Measurements from ENCODE around the gene GDNF.
"Not testable (repeated sequence)": the region's sequence is repeated elsewhere in the genome, so short reads cannot be mapped to it uniquely, and the experiment has no call there.

Gene GDNF, protein sequence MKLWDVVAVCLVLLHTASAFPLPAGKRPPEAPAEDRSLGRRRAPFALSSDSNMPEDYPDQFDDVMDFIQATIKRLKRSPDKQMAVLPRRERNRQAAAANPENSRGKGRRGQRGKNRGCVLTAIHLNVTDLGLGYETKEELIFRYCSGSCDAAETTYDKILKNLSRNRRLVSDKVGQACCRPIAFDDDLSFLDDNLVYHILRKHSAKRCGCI

DNA sequence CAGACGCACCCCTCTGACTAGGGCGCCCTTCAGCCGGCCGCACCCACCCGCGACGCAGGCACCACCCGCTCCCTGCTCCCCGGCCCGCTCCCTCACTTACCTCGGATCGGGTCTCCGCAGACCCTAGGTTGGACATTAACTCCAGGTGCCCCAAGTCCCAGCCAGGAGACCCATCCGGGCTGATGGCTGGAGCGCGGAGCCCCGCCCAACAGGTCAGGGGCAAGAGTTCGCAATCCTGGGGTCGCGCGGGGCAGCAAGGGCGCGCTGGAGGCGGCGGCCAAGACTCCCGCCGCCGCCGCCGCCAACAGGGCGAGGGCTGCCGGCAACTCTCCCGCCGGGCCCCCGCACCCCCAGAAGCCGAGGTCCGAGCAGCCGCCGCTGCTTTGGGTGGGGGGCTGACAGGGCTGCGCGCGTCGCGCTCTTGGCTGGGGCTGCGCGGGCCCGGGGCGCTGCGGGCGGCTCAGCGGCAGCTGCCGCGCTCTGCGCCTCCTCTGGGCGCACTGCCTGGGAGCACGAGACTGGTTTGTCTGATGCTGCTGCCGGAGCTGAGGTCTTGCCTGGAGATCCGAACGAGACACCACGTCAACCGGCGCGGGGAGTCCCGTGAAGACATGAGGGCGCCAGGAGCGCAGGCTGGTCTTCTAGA, at the start of gene GDNF:
Gene GDNF, minus strand, starts transcription at position 635 of the 646 bp plus-strand sequence. CDS start 5,245 bp downstream, outside the sequence.
- peak; percentile 72 for DNase-seq

DNA sequence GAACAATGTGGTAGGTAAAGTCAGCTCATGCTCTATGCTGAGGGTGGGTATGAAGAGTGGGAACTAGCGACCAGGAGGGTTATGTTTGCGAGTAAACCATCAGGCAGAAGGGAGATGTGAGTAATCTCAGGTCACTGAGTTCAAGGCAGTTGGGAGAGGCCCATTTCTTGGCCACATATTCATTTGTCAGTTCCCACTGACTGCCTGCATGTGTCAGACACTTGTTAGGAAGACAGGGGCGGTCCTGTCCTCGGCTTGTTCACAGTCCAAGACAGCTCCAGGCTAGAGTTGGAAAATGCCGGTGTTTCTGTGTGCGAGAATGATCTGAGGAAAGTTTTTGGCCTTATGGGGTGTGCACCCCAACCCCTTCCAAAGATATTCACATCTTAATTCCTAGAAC, 48.6 kb upstream of the GDNF start:
- peak; percentile 31 for DNase-seq

DNA sequence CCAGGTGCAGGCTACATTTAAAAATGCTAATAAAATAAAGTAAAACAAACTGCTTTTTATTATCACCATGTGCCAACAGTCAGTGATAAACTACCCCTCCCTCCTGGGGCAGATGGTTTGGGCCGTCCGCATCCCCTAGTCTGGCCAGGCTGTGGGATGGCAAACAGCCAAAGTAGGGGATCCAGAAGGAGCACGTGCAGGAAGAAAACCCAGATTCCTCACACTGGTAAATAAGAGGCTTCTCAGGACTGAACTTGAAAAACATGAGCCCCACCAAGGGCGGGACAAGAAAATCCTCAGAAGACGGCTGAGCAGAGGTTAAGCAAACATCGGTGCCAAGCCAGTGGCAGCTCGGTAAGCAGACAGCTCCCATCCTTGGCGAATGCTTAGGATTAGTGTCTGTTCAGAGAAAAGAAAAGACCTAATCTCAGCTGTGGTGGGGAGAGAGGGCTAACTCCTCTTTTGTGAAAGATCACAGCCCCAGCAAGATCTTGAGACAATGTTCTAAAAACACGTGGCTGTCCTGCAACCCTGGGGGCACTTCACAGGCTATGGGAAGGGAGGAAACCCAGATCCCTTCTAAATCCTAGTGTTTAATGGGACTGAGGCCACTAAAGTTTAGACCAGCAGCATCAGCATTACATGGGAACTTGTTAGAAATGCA, 46.5 kb upstream of the GDNF start:
- DNase-seq, result no peak

DNA sequence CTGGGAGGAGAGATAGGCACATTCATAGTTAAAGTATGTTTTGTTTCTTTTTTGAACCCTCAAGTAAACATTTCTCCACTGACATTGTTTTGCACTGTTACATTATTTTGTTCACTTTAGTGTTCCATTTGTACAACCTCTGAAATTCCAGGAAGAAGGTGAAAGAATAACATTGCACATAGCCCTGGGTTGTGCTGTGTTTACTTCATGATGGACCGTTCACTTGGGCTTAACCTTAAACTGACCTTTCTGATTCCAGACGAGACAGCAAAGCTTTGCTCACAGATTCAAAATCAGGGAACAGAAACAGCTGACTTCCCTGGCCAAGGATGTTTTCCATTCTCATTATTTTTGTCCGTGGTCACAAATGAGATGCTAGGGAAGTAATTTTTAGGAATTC, 42.8 kb upstream of the GDNF start:
- DNase-seq, result no peak

DNA sequence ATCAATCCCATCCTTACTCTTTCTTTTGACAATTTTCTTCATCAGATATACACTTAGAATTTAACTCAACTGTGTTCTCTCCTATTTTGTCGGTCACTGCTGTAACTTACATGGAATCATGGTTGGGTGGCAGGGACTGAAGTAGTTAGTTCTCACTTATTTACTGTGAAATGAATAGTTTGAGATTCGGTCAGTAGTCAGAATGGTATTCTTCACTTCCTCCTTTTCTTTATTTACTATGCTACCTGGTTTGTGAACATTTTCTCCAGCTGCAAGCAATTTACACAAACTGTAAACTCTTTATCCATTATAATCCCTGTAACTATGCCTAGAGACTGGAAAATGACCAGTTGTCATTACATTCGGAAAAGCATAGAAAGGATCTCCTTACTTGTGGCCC, 41.5 kb upstream of the GDNF start:
- no peak for DNase-seq

DNA sequence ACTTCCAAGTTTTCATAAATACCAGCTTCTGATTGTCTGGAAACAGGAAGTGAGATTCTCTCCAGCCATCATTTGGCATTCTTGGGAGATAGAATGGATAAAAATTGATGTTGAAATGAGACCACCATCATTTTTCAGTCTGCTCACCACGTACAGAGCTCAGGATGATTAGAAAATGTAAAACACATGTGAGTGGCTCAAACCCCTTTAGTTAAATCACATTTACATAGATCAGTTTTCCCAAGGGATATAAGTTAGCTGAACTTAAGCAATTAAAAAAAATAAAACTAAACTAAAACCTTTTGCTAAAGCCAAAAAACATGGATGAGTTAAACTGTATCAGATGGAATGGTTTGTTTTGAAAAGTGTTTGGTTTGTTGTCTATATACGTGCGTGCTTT, 37.1 kb upstream of the GDNF start:
- DNase-seq, result peak; percentile 77

DNA sequence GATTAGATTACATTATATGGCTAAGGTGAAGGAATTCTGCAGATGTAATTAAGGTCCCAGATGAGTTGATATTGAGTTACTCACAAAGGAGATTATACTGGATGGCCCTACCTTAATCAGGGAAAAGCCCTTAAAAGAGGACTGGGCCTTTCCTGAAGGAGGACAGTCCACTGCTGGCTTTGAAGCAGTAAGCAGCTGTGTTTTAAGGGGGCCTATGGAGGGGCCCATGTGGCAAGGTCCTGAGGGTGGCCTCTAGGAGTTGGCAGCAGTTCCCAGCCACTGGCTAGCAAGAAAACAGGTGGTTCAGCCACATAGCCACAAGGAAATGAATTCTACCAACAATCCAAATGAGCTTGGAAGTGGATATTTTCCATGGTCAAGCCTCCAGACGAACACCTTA, 36.4 kb upstream of the GDNF start:
- no peak for DNase-seq

DNA sequence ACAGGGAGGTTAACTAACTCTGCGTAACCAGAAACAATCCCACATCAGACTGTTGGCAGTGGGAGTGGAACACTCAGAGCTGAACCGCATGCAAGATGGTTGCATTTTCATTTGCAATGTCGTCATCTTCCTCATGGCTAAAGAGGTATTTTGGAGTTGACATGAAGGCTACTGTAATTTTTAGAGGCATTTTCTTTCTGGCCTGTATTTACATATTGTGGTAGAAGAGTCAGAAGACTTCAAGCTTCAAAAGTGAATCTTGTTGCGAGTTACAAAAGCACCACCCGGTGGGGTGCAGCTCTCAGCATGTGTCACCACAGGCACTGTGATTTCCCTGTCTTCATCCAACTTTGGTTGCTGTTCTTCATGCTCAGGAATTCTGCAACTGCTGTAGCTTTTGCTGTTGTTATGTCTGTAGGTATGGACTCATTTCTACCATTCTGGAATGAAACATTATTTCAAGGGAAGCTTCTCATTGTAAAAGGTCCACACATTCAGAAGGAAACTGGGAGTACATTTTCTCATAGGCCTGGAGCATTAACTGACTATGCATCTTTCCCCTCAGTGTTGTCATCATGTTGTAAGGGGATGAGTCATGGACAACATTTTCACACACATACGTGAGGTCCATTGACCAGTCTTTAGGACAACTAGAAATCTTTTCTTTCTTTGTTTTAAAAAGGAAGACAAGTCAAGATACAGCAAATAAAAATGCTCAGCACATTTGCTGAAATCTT, 35.4 kb upstream of the GDNF start:
- DNase-seq, result peak; percentile 83

DNA sequence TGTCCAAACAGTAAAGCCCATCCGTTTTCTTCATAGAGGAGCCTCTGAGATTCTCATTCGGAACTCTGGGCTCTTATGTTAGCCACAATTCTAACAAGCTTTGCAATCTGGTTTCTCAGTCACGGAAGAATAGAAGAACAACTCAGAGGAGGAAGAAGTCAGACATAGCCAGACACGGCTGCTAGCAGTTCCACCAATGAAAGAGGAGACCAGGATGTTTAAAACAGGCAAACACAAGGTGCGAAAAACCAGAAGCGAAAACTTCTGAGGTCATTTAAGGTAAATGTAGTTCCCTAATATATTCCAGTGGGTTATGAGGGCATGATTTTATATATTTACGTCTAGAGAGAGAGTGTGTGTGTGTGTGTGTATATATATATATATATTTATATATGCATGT, 34.1 kb upstream of the GDNF start:
- no peak for DNase-seq

DNA sequence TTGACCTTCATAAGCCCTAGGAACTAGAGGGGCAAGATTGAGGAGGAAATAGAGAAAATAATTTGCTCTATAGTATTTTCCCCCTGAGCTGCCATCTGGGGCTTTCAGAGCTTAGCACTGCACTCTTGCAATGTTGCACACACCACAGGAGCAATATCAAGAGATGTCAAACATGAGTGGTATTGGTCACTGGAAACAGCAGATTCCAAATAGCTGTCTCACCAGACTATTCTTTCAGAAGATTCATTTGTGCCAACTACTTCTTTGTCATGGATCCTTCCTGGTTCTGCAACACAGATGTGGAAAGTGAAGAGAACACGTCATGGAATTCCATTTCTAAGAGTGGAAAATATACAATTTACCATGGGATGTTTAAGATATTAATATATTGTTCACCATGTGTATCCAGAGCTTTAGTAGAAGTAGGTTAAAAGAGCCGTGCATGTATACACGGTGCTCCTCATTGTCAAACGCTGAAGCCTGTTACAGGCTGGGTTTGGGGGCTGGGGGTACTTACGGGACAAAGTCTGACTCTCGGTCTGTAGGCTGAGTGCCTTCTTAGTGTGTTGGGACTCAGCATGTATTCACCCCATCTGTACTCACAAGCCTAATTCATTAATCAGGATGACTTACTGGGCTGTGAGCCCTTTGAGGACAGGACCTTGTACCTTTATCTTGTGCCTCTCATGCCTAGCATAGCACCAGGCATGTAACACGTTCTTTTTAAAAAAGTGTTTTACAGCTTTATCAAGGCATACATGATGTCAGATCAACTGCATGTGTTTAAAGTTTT, 31.4 kb upstream of the GDNF start:
- peak; percentile 92 for DNase-seq

DNA sequence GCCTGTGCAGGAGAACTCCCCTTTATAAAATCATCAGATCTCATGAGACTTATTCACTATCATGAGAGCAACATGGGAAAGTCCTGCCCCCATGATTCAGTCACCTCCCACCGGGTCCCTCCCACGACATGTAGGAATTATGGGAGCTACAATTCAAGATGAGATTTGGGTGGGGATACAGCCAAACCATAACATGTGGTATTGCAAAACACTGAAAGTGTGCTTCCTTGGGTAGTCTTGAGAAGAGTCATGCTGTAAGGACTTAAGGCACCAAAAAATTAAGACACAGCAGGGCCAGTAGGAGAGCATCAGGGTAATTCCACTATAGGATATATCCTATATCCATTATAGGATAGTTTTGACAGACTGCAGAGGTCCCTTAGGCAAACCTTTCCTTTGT, 29.4 kb upstream of the GDNF start:
- DNase-seq, result peak; percentile 54

DNA sequence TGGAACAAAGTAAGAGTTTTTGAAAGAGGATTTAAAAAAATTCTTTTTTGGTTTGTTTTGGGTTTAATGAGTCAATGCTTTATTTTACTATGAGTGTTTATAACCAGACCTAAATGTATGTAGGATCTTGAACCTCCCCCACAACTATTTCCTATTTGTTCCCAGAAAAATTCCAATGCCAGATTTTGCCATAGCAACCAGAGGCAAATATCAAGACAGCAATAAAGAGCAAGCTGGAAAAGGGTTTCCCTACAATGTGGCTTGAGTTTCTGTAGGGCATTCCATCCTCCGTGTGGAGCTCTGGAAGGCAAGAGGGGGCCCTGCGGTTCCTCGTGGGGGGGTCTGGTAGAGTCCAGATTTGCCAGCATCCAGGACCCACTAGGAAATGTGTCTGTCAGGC, 27.8 kb upstream of the GDNF start:
- DNase-seq, result peak; percentile 90

DNA sequence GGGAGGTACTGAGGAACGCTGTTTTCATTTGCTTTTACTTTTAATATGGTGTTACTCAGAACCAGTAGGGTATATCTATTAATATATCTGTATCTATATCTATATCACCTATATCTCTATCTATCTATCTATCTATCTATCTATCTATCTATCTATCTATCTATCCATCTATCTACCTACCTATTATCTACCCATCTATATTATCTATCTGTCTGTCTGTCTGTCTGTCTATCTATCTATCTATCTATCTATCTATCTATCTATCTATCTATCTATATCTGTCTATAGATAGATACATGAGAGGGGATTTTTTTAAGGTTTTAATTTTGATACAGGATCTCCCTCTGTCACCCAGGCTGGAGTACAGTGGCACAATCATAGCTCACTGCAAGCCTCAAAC, 23.1 kb upstream of the GDNF start:
- not testable (repeated sequence) for DNase-seq

DNA sequence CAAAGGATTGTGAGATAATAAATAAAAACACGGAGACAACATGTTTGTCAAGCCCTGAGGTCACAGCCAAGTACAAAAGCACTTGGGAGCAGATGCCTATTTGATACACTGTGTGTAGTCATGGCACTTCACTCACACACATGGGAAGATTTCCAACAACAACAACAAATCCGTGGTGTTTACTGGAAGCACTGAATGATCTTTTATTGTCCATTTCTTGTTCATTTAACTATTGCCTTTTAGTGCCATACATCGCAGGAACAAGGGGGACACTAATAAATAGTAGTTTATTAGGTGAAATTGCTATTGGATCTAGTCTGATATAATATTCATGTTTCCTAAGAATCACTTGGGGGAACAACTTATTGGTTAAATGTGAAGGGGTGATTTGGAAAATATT, 20.4 kb upstream of the GDNF start:
- DNase-seq, result no peak

DNA sequence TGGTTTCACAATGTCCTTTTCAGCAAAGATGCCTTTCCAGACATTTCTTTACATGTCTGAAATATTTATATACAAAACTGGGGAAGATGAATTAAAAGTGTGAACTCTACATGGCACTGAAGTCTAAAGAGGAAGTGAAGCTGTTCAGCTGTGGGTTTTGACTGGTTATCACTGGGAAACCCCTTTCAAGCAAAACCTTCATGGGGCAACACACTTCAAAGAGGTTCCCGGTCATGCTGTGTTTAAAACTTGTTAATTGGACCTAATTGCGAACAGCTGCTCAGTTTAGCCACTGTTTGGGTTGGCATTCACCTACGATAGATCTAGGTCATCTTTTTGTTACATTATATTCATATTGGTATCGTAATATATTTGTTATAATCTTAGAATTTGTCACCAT, 20.0 kb upstream of the GDNF start:
- DNase-seq, result no peak

DNA sequence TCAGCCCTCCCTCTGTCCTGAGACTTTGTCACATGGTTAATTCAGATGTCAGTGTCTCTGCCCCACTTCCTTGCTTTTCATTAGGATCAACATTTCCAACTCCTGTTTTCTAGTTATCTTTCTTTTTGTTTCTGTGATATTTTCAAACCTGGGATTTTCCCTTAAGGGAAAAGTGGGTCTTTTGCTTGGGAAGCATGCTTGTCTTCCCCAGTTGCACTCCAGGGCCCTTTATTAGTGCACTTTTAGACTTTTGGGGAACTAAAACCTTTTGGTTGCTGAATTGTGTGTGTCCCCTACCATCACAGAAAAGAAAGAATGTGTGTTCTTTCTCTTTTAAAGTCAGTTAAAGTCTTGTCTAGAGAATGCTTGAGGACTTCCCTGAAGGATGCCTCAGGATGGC, 18.4 kb upstream of the GDNF start:
- DNase-seq, result no peak

DNA sequence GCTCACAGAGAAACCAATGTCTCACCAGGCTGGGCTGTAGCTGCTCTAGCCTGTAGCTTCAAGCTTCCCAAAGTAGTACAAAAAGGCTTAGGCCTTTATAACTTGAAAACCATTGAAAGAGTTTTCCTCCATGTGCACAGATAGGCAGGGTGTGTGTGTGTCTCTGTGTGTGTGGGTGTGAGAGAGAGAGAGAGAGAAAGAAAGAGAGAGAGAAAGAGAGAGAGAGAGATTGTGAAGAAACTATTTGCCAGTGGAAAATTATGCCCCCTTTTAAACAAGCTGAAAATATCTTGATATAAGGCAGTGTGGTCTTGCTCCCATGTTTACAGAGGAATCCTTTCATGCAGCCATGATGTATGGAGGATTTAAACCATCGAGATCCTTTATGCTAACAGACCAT, 17.9 kb upstream of the GDNF start:
- DNase-seq, result no peak

DNA sequence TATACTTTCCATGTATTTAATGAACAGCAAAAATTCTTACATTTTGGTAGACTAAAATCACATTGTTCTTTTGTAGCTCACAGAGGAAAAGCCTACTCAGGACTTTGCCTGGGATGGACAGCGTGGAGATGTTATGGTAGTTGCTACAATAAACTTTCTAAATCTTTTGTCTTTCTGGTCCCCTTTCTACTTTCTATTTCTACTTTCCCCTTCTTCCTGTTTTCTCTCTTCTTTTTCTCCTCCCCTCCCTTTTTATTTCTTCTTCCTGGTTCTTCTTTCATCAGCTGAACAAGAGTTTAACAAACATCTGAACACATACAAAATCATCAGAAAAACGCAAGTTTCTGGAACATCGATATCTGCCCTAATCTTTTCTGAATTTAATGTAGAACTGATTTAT, 15.6 kb upstream of the GDNF start:
- no peak for DNase-seq

DNA sequence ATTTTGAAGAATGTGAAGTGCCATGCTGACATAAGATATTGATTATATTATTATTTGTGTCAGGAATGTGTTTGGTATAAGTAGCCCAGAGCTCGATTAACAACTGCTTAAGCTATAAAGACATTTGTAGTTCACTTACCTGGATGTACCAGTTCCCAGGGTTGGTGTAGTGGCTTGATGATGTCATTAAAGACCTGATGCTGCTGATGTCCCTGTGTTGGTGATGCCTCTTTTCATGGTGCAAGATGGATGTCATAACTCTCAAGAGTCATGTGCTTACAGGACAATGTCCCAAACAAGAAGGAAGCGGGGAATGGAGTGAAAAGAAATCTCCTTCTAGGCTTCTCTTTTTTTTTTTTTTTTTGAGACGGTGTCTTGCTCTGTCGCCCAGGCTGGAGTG, 11.5 kb upstream of the GDNF start:
- DNase-seq, result no peak

DNA sequence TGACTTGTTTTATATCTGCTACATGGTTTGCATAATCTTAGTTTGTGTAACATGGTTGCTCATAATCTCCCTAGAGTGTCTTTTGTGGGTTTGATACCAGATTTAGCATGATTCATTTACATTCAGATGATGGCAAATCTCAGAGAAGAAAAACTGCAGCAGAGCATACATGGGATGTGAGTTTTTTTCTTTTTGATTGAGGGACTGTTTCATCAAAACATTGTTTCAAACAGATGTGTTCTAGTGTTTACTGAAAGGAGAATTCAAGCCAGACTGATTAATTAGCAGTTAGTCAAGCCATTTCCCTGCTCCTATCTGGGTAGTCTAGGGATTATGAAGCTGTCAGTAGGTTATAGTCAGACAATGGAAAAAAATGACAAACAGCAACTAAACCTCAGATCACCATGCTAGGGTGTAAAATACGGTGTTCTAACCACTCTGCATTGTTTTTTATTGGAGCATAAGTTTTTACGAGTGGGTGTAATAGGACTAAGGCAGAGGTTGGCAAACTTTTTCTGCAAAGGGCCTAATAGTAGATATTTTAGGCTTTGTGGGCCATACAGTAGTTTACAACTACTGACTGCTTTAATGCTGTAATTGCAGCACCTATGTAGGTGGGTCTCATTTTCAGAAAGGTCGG, 10.5 kb upstream of the GDNF start:
- DNase-seq, result peak; percentile 86

DNA sequence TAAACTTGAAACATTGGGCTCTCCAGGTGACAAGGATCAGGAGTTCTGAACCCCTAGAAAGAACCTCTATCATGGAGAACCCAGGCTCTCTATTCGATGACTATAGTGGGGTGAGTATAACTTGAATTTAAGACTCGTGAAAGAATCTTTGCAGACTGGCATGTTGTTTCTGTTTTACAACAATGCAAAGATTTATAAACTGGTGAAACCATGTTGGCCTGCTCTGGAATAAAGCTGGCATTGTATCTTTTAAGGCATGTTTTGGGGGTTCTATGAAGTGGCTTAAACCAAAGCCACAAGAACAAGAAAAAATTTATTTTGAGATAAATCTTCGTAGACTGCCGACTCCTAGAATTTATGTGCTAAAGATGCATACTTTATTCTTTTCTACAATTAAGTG, 9.8 kb upstream of the GDNF start:
- peak; percentile 44 for DNase-seq

DNA sequence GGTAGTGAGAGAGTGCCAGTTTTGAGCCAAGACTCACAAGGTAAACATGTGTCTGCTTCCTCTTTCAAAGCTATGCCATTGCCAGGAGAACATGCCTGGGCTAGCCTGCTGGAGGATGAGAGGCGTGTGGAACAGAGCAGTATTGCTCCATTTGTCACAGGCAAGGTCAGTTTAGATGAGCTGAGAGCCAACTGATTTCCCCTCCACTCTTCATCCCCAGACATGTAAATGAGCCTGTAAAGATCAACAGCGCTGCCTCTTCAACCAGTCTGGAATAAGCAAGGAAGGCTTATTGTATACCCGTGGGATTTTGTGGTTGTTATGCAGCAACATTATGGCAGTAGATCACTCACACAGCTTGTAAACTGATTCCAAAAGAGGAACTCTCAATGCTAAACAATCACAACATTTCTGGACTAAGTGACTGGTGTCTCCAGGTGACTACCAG, 8.2 kb upstream of the GDNF start:
- peak; percentile 61 for DNase-seq

All from fibroblast of skin of right quadriceps (primary cell).